ENCODE data around the gene CYLD.

CYLD gene

GRCh38 chr16:50841081-50841886 is 99.4 kb downstream of the CYLD start:
- peak overlapping the region; percentile 56 for H3K4me3 ChIP-seq
- TF ChIP-seq CTCF (IDR thresholded peaks at IDR 0.05): no peak
- H3K27ac ChIP-seq: no peak overlapping the region
- DNase-seq (ENCODE audit: low spot score): no peak

- no peak overlapping the region for H3K4me3 ChIP-seq
- no peak for TF ChIP-seq CTCF (IDR thresholded peaks at IDR 0.05)
- H3K27ac ChIP-seq: no peak overlapping the region
- DNase-seq (ENCODE audit: low spot score): no peak
These were observed 100.2 kb downstream of the CYLD start for GRCh38 chr16:50842013-50842505.

GRCh38 chr16:50842589-50842988 is 100.7 kb downstream of the CYLD start:
- no peak for TF ChIP-seq CTCF (IDR thresholded peaks at IDR 0.05)
- no peak overlapping the region for H3K27ac ChIP-seq
- no peak overlapping the region for H3K4me3 ChIP-seq
- no peak for DNase-seq (ENCODE audit: low spot score)

GRCh38 chr16:50844840-50845239 is 103.0 kb downstream of the CYLD start:
- Histone ChIP-seq H3K27ac (no peak overlapping the region), H3K4me3 (no peak overlapping the region)
- no peak for DNase-seq (ENCODE audit: low spot score)
- no peak for TF ChIP-seq CTCF (IDR thresholded peaks at IDR 0.05)

GRCh38 chr16:50845296-50845695 is 103.4 kb downstream of the CYLD start:
- DNase-seq (ENCODE audit: low spot score): no peak
- TF ChIP-seq CTCF (IDR thresholded peaks at IDR 0.05): no peak
- Histone ChIP-seq H3K27ac (no peak overlapping the region), H3K4me3 (no peak overlapping the region)

DNA sequence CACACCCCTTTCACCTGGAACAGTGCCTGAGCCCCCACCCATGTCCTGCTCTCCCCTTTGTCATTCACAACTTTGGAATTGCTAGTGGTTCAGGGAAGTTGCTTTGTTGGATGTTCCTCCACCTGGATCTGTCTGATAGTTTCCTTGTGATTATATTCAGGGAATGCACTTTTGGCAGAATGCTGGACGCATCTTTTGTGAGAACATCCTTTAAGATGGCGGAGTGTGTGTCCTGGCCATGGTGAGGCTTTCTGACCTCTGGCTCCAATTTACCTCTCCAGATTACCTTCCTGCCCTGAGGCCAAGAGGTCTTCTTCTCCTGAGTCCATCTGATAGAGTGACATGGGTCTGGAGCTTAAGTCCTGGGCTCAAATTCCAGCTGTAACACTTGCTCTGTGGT is 104.6 kb downstream of the CYLD start:
- no peak for TF ChIP-seq CTCF (IDR thresholded peaks at IDR 0.05)
- no peak overlapping the region for H3K4me3 ChIP-seq
- DNase-seq (ENCODE audit: low spot score): no peak
- H3K27ac ChIP-seq: no peak overlapping the region

- no peak overlapping the region for H3K4me3 ChIP-seq
- DNase-seq (ENCODE audit: low spot score): no peak
- TF ChIP-seq CTCF (IDR thresholded peaks at IDR 0.05): no peak
- no peak overlapping the region for H3K27ac ChIP-seq
These were observed 105.3 kb downstream of the CYLD start for GRCh38 chr16:50847166-50847565.

Data from coronary artery (tissue), 2 donors.